H1 (cell line): Measurements from ENCODE around the gene FRMD4B. TPM values are rescaled to one million over a fixed set of nuclear protein-coding genes. Genes with fewer than 3 reads are reported as not detected.

ENCODE experiments used
- CTCF ChIA-PET: fragments of 300-600 bp; sonication (Branson Sonifier 250); formaldehyde crosslinking; loops from one replicate; lab custom pipeline; 2021; ENCODE audit not compliant: partially characterized antibody; lab: Charles Lee
- POLR2A ChIA-PET: fragments of 300-600 bp; sonication (Branson Sonifier 250); formaldehyde crosslinking; loops from one replicate; lab custom pipeline; 2021; ENCODE audit warnings: inconsistent platforms; ENCODE audit not compliant: partially characterized antibody; lab: Charles Lee
- DNase-seq, 2 experiments: peaks; one replicate each; pipeline versions ENCODE4 v3.0.0 to v3.0.0-alpha.2; 2010 to 2022; ENCODE audit warnings: low spot score in 2 of 2, low read depth in 1 of 2, mixed read lengths in 1 of 2
- FAIRE-seq: peaks from 2 replicates; lab custom pipeline; 2011; peaks lifted over from hg19 to GRCh38; lab: Jason Lieb, UNC
- H2AFZ ChIP-seq: 2 replicates; pipeline ENCODE4 v1.8.1; 2012; ENCODE audit warnings: low read length, inconsistent platforms
- H2AK5ac ChIP-seq: 2 replicates; pipeline ENCODE4 v1.6.1; 2013; ENCODE audit warnings: low read depth, low read length
- H2BK120ac ChIP-seq: replicated peaks from 2 replicates; pipeline ENCODE3; 2013; ENCODE audit warnings: low read depth, low read length, inconsistent platforms
- H2BK12ac ChIP-seq: 2 replicates; pipeline ENCODE4 v1.6.1; 2013; ENCODE audit warnings: low read depth, low read length
- H2BK15ac ChIP-seq: 2 replicates; pipeline ENCODE4 v1.6.1; 2013; ENCODE audit warnings: low read length
- H2BK20ac ChIP-seq: 2 replicates; pipeline ENCODE4 v1.6.1; 2013; ENCODE audit warnings: low read length
- H2BK5ac ChIP-seq: 2 replicates; pipeline ENCODE4 v1.6.1; 2013; ENCODE audit warnings: low read depth, low read length
- H3K14ac ChIP-seq: 2 replicates; pipeline ENCODE4 v1.6.1; 2013; ENCODE audit warnings: inconsistent platforms; ENCODE audit not compliant: insufficient read length
- H3K18ac ChIP-seq: 2 replicates; pipeline ENCODE4 v1.6.1; 2013; ENCODE audit warnings: low read length; ENCODE audit errors: extremely low read depth
- H3K23ac ChIP-seq: 2 replicates; pipeline ENCODE4 v1.6.1; 2013; ENCODE audit warnings: inconsistent platforms; ENCODE audit not compliant: insufficient read length
- H3K23me2 ChIP-seq: 2 replicates; pipeline ENCODE4 v1.6.1; 2013; ENCODE audit warnings: low read depth, low read length
- H3K27ac ChIP-seq: 2 replicates; pipeline ENCODE4 v1.6.1; 2011; ENCODE audit warnings: low read depth, low read length, inconsistent platforms
- H3K27me3 ChIP-seq, 4 experiments: replicated peaks in 1 of 4; 1 replicate in 1 of 4; 2 replicates in 3 of 4; pipeline versions ENCODE4 v1.6.1 to v1.8.1; 2011 to 2013; ENCODE audit warnings: low read length in 3 of 4, mild to moderate bottlenecking in 3 of 4, inconsistent platforms in 2 of 4, mixed read lengths in 2 of 4, moderate library complexity in 1 of 4; ENCODE audit not compliant: control insufficient read depth in 3 of 4, insufficient read depth in 3 of 4; ENCODE audit errors: extremely low read depth in 1 of 4
- H3K36me3 ChIP-seq, 4 experiments: 2 replicates each; pipeline versions ENCODE4 v1.6.1 to v1.8.1; 2011 to 2013; ENCODE audit warnings: mild to moderate bottlenecking in 4 of 4, low read length in 3 of 4, moderate library complexity in 2 of 4, control low read depth in 1 of 4, inconsistent platforms in 1 of 4; ENCODE audit not compliant: insufficient read depth in 4 of 4, control insufficient read depth in 2 of 4
- H3K4ac ChIP-seq: replicated peaks from 2 replicates; pipeline ENCODE3; 2013; ENCODE audit warnings: low read length, low read depth, mixed read lengths, inconsistent platforms; ENCODE audit not compliant: insufficient read length
- H3K4me1 ChIP-seq, 4 experiments: replicated peaks in 1 of 4; 1 replicate in 1 of 4; 2 replicates in 3 of 4; pipeline versions ENCODE4 v1.6.1 to v1.8.1; 2011 to 2013; ENCODE audit warnings: low read length in 3 of 4, inconsistent platforms in 2 of 4, mixed read lengths in 1 of 4; ENCODE audit not compliant: insufficient read depth in 4 of 4, control insufficient read depth in 3 of 4
- H3K4me2 ChIP-seq, 2 experiments: 2 replicates each; pipeline versions ENCODE4 v1.6.1 to v1.8.1; 2011 to 2013; ENCODE audit warnings: low read depth in 2 of 2, low read length in 2 of 2, control low read depth in 1 of 2, inconsistent platforms in 1 of 2, mild to moderate bottlenecking in 1 of 2; ENCODE audit not compliant: insufficient read depth in 1 of 2
- H3K4me3 ChIP-seq, 4 experiments: fragments of 200-600, 300-600 bp in 1 of 4; sonication (generic), shearing (Covaris generic), sonication (Bioruptor Twin) in 1 of 4; 2 replicates each; pipeline versions ENCODE4 v1.5.1 to v1.8.1; 2011 to 2016; ENCODE audit warnings: low read length in 4 of 4, low read depth in 3 of 4, control low read depth in 2 of 4, inconsistent platforms in 2 of 4, mild to moderate bottlenecking in 2 of 4, mixed read lengths in 1 of 4, moderate library complexity in 1 of 4; ENCODE audit not compliant: insufficient read depth in 2 of 4; ENCODE audit errors: extremely low read depth in 1 of 4
- H3K56ac ChIP-seq: replicated peaks from 2 replicates; pipeline ENCODE3; 2013; ENCODE audit warnings: low read depth, mild to moderate bottlenecking, mixed read lengths, low read length, inconsistent platforms; ENCODE audit not compliant: insufficient read length
- H3K79me1 ChIP-seq: 2 replicates; pipeline ENCODE4 v1.6.1; 2013; ENCODE audit warnings: low read depth, low read length, control low read depth
- H3K79me2 ChIP-seq, 2 experiments: 2 replicates each; pipeline versions ENCODE4 v1.6.1 to v1.8.1; 2012 to 2013; ENCODE audit warnings: low read length in 2 of 2, mild to moderate bottlenecking in 2 of 2, inconsistent platforms in 1 of 2; ENCODE audit not compliant: insufficient read depth in 2 of 2, control insufficient read depth in 1 of 2
- H3K9ac ChIP-seq, 4 experiments: replicated peaks in 1 of 4; 1 replicate in 1 of 4; 2 replicates in 3 of 4; pipeline versions ENCODE4 v1.6.1 to v1.8.1; 2011 to 2013; ENCODE audit warnings: low read depth in 3 of 4, low read length in 3 of 4, control low read depth in 2 of 4, mild to moderate bottlenecking in 2 of 4, moderate library complexity in 2 of 4, inconsistent platforms in 1 of 4; ENCODE audit errors: extremely low read depth in 1 of 4
- H3K9me3 ChIP-seq, 2 experiments: 2 replicates each; pipeline versions ENCODE4 v1.6.1 to v1.8.1; 2012 to 2013; ENCODE audit warnings: mild to moderate bottlenecking in 2 of 2, moderate library complexity in 2 of 2, control low read depth in 1 of 2, inconsistent platforms in 1 of 2, low read depth in 1 of 2, low read length in 1 of 2, mixed read lengths in 1 of 2; ENCODE audit not compliant: insufficient read depth in 2 of 2
- H4K20me1 ChIP-seq, 2 experiments: replicated peaks in 1 of 2; 2 replicates each; pipeline versions ENCODE3 to v1.8.1; 2011 to 2013; ENCODE audit warnings: inconsistent platforms in 2 of 2, low read length in 2 of 2, mild to moderate bottlenecking in 1 of 2; ENCODE audit not compliant: insufficient read depth in 2 of 2, control insufficient read depth in 1 of 2
- H4K5ac ChIP-seq: 2 replicates; pipeline ENCODE4 v1.6.1; 2013; ENCODE audit warnings: low read length, low read depth, mixed read lengths, inconsistent platforms; ENCODE audit not compliant: insufficient read length
- H4K8ac ChIP-seq: 2 replicates; pipeline ENCODE4 v1.8.0; 2013; ENCODE audit warnings: mild to moderate bottlenecking, moderate library complexity, low read length, inconsistent platforms; ENCODE audit not compliant: insufficient read depth; ENCODE audit errors: extremely low read depth
- H4K91ac ChIP-seq: replicated peaks from 2 replicates; pipeline ENCODE3; 2013; ENCODE audit warnings: low read length, mixed read lengths, inconsistent platforms; ENCODE audit not compliant: insufficient read length
- CBX8 ChIP-seq: fragments of 300-800, 300-1000 bp; sonication (generic); IDR thresholded peaks from 2 replicates; pipeline ENCODE4 v1.7.1; 2016; ENCODE audit warnings: low read depth, low read length, borderline replicate concordance
- CHD2 ChIP-seq: IDR thresholded peaks from 2 replicates; pipeline ENCODE4 v1.6.1; 2012; ENCODE audit warnings: low read length, improper control_type of control experiment
- CTCF ChIP-seq, 3 experiments: IDR thresholded peaks; 1 replicate in 2 of 3; 2 replicates in 1 of 3; pipeline versions ENCODE4 v1.5.1 to v1.6.1; 2011; ENCODE audit warnings: low read length in 3 of 3, mild to moderate bottlenecking in 3 of 3, inconsistent platforms in 2 of 3, low read depth in 1 of 3, moderate library complexity in 1 of 3; ENCODE audit not compliant: insufficient read depth in 1 of 3; ENCODE audit errors: control extremely low read depth in 1 of 3
- E2F6 ChIP-seq: IDR thresholded peaks from 2 replicates; pipeline ENCODE4 v1.6.1; 2012; ENCODE audit warnings: inconsistent platforms
- KDM1A ChIP-seq: fragments of 200-600, 300-600 bp; sonication (generic); IDR thresholded peaks from 2 replicates; pipeline ENCODE4 v1.7.1; 2016; ENCODE audit warnings: mild to moderate bottlenecking, low read length, borderline replicate concordance
- POLR2AphosphoS5 ChIP-seq: IDR thresholded peaks from 2 replicates; pipeline ENCODE4 v1.6.1; 2011; ENCODE audit warnings: low read depth, low read length
- RAD21 ChIP-seq, 2 experiments: IDR thresholded peaks in 1 of 2; conservative IDR thresholded peaks in 1 of 2; 2 replicates each; pipeline ENCODE4 v1.6.1; 2011; ENCODE audit warnings: low read depth in 2 of 2, low read length in 2 of 2, improper control_type of control experiment in 1 of 2, inconsistent platforms in 1 of 2, mild to moderate bottlenecking in 1 of 2, moderate library complexity in 1 of 2
- RXRA ChIP-seq: IDR thresholded peaks from 2 replicates; pipeline ENCODE4 v1.6.1; 2011; ENCODE audit warnings: low read depth, mild to moderate bottlenecking, low read length, moderate library complexity; ENCODE audit not compliant: insufficient read depth
- SP4 ChIP-seq: IDR thresholded peaks from 2 replicates; pipeline ENCODE4 v1.6.1; 2012; ENCODE audit warnings: low read length, inconsistent platforms
- WGBS, 2 experiments: shearing (Covaris generic) in 1 of 2; methylation state at CpG; one replicate each; pipeline versions ENCODE4 v1.1.6 to v1.1.7; 2013 to 2015; ENCODE audit warnings: low lambda C conversion rate in 2 of 2, mixed read lengths in 2 of 2, inconsistent platforms in 1 of 2, low coverage in 1 of 2, missing lambda C conversion rate in 1 of 2; ENCODE audit not compliant: insufficient replicate concordance in 2 of 2, insufficient coverage in 1 of 2, insufficient read length in 1 of 2; ENCODE audit errors: extremely low coverage in 1 of 2, missing lambda C conversion rate in 1 of 2; 5-methylcytosine and 5-hydroxymethylcytosine counted together
- polyA plus RNA-seq, 7 experiments: library from polyadenylated mRNA; depleted of rRNA in 3 of 7; stranded (reverse) in 5 of 7; unstranded in 2 of 7; fragments of >200 nt in 5 of 7; fragments of 200-250 nt in 2 of 7; gene quantifications; 1 replicate in 5 of 7; 2 replicates in 1 of 7; 4 replicates in 1 of 7; pipeline versions ENCODE4 v1.2.1 to v1.2.3, GENCODE V29; 2011 to 2013; ENCODE audit warnings: missing spikeins in 2 of 7, mixed read lengths in 2 of 7
- total RNA-seq: library from RNA; stranded (reverse); fragmentation: NEBNext Ultra II Directional; extraction: Animal tissue kit (Norgen Biotek cat#: 25700); gene quantifications from 2 replicates; pipeline ENCODE4 v1.2.1, GENCODE V29; 2021

The FRMD4B gene
- total and polyA plus RNA-seq, 2 of the 8 experiments (the other 6 are each of a cell fraction or from before 2014, with no cell fraction given): 2.7 to 7.2 TPM

- CTCF ChIA-PET: interaction anchor here (0.8 to 2.4 kb wide), 5 partner anchors 36 to 75 kb away, joined by 3 to 19 read pairs (median 4); no protein-coding TSS in a partner anchor
- Histone ChIP-seq H4K8ac (no peak overlapping the region), H3K4ac (no peak overlapping the region), H3K4me3 (no peak overlapping the region), H3K23me2 (no peaks in the 10 kb centered on the region), H3K4me1 (peaks cover 0 to 13% (median 7%) of the 10 kb centered on the region in 4 experiments; a peak in 5 of 7 replicates), H3K4me2 (no peak overlapping the region), H2AFZ (no peak overlapping the region), H3K27ac (no peak overlapping the region), H2AK5ac (no peak overlapping the region), H3K79me2 (no peaks in the 10 kb centered on the region), H3K9me3 (no peaks in the 10 kb centered on the region), H4K5ac (no peak overlapping the region), H3K14ac (no peak overlapping the region), H3K18ac (no peak overlapping the region), H3K23ac (no peak overlapping the region), H4K91ac (no peak overlapping the region), H2BK120ac (no peak overlapping the region), H3K79me1 (no peaks in the 10 kb centered on the region), H2BK15ac (no peak overlapping the region), H4K20me1 (no peaks in the 10 kb centered on the region), H2BK12ac (no peak overlapping the region), H2BK20ac (no peak overlapping the region), H3K9ac (no peak overlapping the region), H3K56ac (no peak overlapping the region), H2BK5ac (no peak overlapping the region), H3K27me3 (no peaks in the 10 kb centered on the region), H3K36me3 (no peaks in the 10 kb centered on the region)
- FAIRE-seq (no peak), DNase-seq (no peak)
- POLR2A ChIA-PET: no interaction called here
- WGBS, 2 experiments: 89% methylated on average over 1 of the region's 3 CpGs; no CpG with 5 or more reads in 1 of the 2 experiments
- no peak for TF ChIP-seq KDM1A
- no peak for TF ChIP-seq CBX8
- TF ChIP-seq RAD21 (IDR thresholded peaks at IDR 0.05 in 1 of 2, conservative IDR thresholded peaks at IDR 0.05 in 1 of 2; ENCODE audit: low read depth in 2 of 2, low read length in 2 of 2): no peak
- no peak for TF ChIP-seq POLR2AphosphoS5
- no peak for TF ChIP-seq SP4
- TF ChIP-seq E2F6: no peak
- TF ChIP-seq RXRA: no peak
- no peak for TF ChIP-seq CHD2
- TF ChIP-seq CTCF (IDR thresholded peaks at IDR 0.05; ENCODE audit: control extremely low read depth in 1 of 3, insufficient read depth in 1 of 3, low read depth in 1 of 3, low read length in 3 of 3): no peak
Measured at GRCh38 chr3:69235882-69236281, 150.0 kb downstream of the FRMD4B start.
